ENCODE data around the gene TCEA3.

GRCh38 chr1:23473037-23473800 is 48.7 kb upstream of the TCEA3 start:
- TF ChIP-seq CTCF (IDR thresholded peaks at IDR 0.05; ENCODE audit: insufficient read depth, low read length): no peak
- no peak for TF ChIP-seq POLR2AphosphoS5 (IDR thresholded peaks at IDR 0.05; ENCODE audit: low read depth)
- TF ChIP-seq GABPA (IDR thresholded peaks at IDR 0.05; ENCODE audit: low read depth): no peak

All from HL-60 (cell line).